K562 (cell line): ENCODE results near the gene MPC2. TPM values are rescaled to one million over a fixed set of nuclear protein-coding genes. Genes with fewer than 3 reads are reported as not detected.
A peak's percentile ranks its signal among the peaks of the same experiment; 100 is the strongest.

ENCODE experiments used
- BMI1 ChIP-seq: fragments of 150-350 bp; IDR thresholded peaks from 2 replicates; pipeline ENCODE4 v1.6.1; 2014; ENCODE audit warnings: low read length
- CBX3 ChIP-seq, 2 experiments: IDR thresholded peaks; 1 replicate in 1 of 2; 2 replicates in 1 of 2; pipeline ENCODE4 v1.6.1; 2012; ENCODE audit warnings: inconsistent platforms in 2 of 2, low read length in 2 of 2, borderline replicate concordance in 1 of 2, control low read depth in 1 of 2
- EP400 ChIP-seq: fragments of 450-650 bp; IDR thresholded peaks from 2 replicates; pipeline ENCODE4 v1.6.1; 2017; ENCODE audit warnings: antibody characterized with exemption, mild to moderate bottlenecking, moderate library complexity
- FOXJ2 ChIP-seq: fragments of 200-800 bp; sonication (Bioruptor generic); IDR thresholded peaks from 2 replicates; pipeline ENCODE4 v1.6.1; 2016; ENCODE audit warnings: missing genetic modification characterization, missing compliant biosample characterization
- GTF2F1 ChIP-seq: IDR thresholded peaks from 2 replicates; pipeline ENCODE4 v1.6.1; 2011; ENCODE audit warnings: low read depth, low read length, improper control_type of control experiment
- HMG20A ChIP-seq: fragments of 450-650 bp; formaldehyde crosslinking; conservative IDR thresholded peaks from 2 replicates; pipeline ENCODE4 v1.4.0; 2020; ENCODE audit warnings: mild to moderate bottlenecking, mixed read lengths
- HSF4 ChIP-seq: fragments of 250-450 bp; sonication (Bioruptor Pico); IDR thresholded peaks from 2 replicates; pipeline ENCODE4 v2.1.2; 2022; ENCODE audit warnings: mild to moderate bottlenecking, moderate library complexity, borderline replicate concordance
- L3MBTL2 ChIP-seq: fragments of 450-650 bp; IDR thresholded peaks from 2 replicates; pipeline ENCODE4 v1.6.1; 2016; ENCODE audit warnings: mild to moderate bottlenecking, moderate library complexity
- MBD2 ChIP-seq: sonication (generic); IDR thresholded peaks from 2 replicates; pipeline ENCODE4 v1.6.1; 2016; ENCODE audit warnings: low read depth, borderline replicate concordance
- MEF2D ChIP-seq: conservative IDR thresholded peaks from 2 replicates; pipeline ENCODE4 v1.6.1; 2016; ENCODE audit warnings: low read depth, missing genetic modification characterization, missing compliant biosample characterization
- RAD21 ChIP-seq, 2 experiments: fragments of 250-450 bp in 1 of 2; fragments of 450-650 bp in 1 of 2; sonication (Bioruptor Pico) in 1 of 2; formaldehyde crosslinking in 1 of 2; IDR thresholded peaks in 1 of 2; conservative IDR thresholded peaks in 1 of 2; 2 replicates each; pipeline versions ENCODE4 v1.4.0 to v1.8.0; 2020 to 2022; ENCODE audit warnings: mild to moderate bottlenecking in 2 of 2, moderate library complexity in 1 of 2
- RREB1 ChIP-seq: fragments of 250-450 bp; sonication (Bioruptor Pico); IDR thresholded peaks from 2 replicates; pipeline ENCODE4 v1.4.0; 2020
- SMARCA5 ChIP-seq: fragments of 450-650 bp; IDR thresholded peaks from 2 replicates; pipeline ENCODE4 v1.6.1; 2016
- U2AF1 ChIP-seq: fragments of 200-400 bp; formaldehyde crosslinking; optimal IDR thresholded peaks from 2 replicates; pipeline ENCODE3; 2017; ENCODE audit warnings: mild to moderate bottlenecking, low read depth, low read length, moderate library complexity
- ZFP1 ChIP-seq: fragments of 450-650 bp; formaldehyde crosslinking; IDR thresholded peaks from 2 replicates; pipeline ENCODE4 v1.4.0; 2020; ENCODE audit warnings: mild to moderate bottlenecking, mixed read lengths
- ZNF316 ChIP-seq: fragments of 450-650 bp; IDR thresholded peaks from 2 replicates; pipeline ENCODE4 v1.6.1; 2016
- ZNF561 ChIP-seq: fragments of 450-650 bp; formaldehyde crosslinking; conservative IDR thresholded peaks from 2 replicates; pipeline ENCODE4 v1.4.0; 2020; ENCODE audit warnings: mild to moderate bottlenecking, moderate library complexity
- ZNF75A ChIP-seq: fragments of 450-650 bp; formaldehyde crosslinking; IDR thresholded peaks from 2 replicates; pipeline ENCODE4 v1.4.0; 2020; ENCODE audit warnings: mild to moderate bottlenecking
- polyA plus RNA-seq, 8 experiments: library from polyadenylated mRNA; depleted of rRNA in 4 of 8; stranded (reverse) in 5 of 8; unstranded in 3 of 8; fragments of >200 nt; fragmentation: Nextera tagmentation in 2 of 8; fragmentation: Illumina TruSeq in 1 of 8; extraction: Ambion mirVana in 2 of 8; extraction: Trizol in 1 of 8; gene quantifications; 2 replicates each; pipeline versions ENCODE4 v1.2.1 to v1.2.3, GENCODE V29; 2011 to 2014; ENCODE audit warnings: inconsistent platforms in 1 of 8, missing spikeins in 1 of 8
- total RNA-seq, 7 experiments: library from RNA; depleted of rRNA in 6 of 7; stranded (reverse); fragments of >200 nt in 6 of 7; fragmentation: Illumina TruSeq in 2 of 7; extraction: Trizol in 2 of 7; gene quantifications; 2 replicates each; pipeline versions ENCODE4 v1.2.1 to v1.2.3, GENCODE V29; 2011 to 2021; ENCODE audit warnings: low replicate concordance in 1 of 7
- TF ChIP-seq, protein P1 (sequence below), 2 experiments: IDR thresholded peaks; 2 replicates each; pipeline ENCODE4 v1.6.1; 2012; ENCODE audit warnings: improper control_type of control experiment in 2 of 2, low read depth in 2 of 2, low read length in 2 of 2, borderline replicate concordance in 1 of 2

MPC2 gene
- total and polyA plus RNA-seq, 9 of the 15 experiments (the other 6 are each of a cell fraction or from before 2014, with no cell fraction given): 70.7 to 179 (median 144) TPM

- TF ChIP-seq RREB1 (peak; percentile 84; the same call in 1 of the 2 replicates), SMARCA5 (peak; percentile 71; the same call in 1 of the 2 replicates), GTF2F1 (peak; percentile 78), HMG20A (CRISPR knock-in tag) (peak; percentile 66; the same call in 1 of the 2 replicates), MBD2 (peak; percentile 60), EP400 (peak; percentile 90), RAD21 (CRISPR knock-in tag; conservative IDR thresholded peaks at IDR 0.05 in 1 of 2, IDR thresholded peaks at IDR 0.05 in 1 of 2) (no peak), BMI1 (peak; percentile 89), ZNF561 (CRISPR knock-in tag) (0 out of 2 replicates have a peak, but pooled peaks have one; percentile 5), MEF2D (0 out of 2 replicates have a peak, but pooled peaks have one; percentile 30), CBX3 (IDR thresholded peaks at IDR 0.05; ENCODE audit: borderline replicate concordance in 1 of 2, low read length in 2 of 2) (peak in 1 of 2 experiments; percentile 63; a peak in 1 of 3 replicates), HSF4 (CRISPR knock-in tag) (no peak), U2AF1 (peak; percentile 68), FOXJ2 (peak; percentile 98), ZNF75A (CRISPR knock-in tag) (0 out of 2 replicates have a peak, but pooled peaks have one; percentile 63), ZNF316 (0 out of 2 replicates have a peak, but pooled peaks have one; percentile 18), ZFP1 (0 out of 2 replicates have a peak, but pooled peaks have one; percentile 12), L3MBTL2 (peak; percentile 76)
- TF ChIP-seq, protein P1, sequence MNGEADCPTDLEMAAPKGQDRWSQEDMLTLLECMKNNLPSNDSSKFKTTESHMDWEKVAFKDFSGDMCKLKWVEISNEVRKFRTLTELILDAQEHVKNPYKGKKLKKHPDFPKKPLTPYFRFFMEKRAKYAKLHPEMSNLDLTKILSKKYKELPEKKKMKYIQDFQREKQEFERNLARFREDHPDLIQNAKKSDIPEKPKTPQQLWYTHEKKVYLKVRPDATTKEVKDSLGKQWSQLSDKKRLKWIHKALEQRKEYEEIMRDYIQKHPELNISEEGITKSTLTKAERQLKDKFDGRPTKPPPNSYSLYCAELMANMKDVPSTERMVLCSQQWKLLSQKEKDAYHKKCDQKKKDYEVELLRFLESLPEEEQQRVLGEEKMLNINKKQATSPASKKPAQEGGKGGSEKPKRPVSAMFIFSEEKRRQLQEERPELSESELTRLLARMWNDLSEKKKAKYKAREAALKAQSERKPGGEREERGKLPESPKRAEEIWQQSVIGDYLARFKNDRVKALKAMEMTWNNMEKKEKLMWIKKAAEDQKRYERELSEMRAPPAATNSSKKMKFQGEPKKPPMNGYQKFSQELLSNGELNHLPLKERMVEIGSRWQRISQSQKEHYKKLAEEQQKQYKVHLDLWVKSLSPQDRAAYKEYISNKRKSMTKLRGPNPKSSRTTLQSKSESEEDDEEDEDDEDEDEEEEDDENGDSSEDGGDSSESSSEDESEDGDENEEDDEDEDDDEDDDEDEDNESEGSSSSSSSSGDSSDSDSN (IDR thresholded peaks at IDR 0.05; ENCODE audit: borderline replicate concordance in 1 of 2, low read depth in 2 of 2, low read length in 2 of 2): peak; percentile 95 to 98
These were observed 573 bp downstream of the MPC2 start, which contains the start of gene DCAF6 (continued) for GRCh38 chr1:167936068-167936929.
